ENCODE data around the gene ROR1.

The ROR1 gene

GRCh38 chr1:63732666-63733065 lies 41.2 kb upstream of the ROR1 start:
- ATAC-seq (ENCODE audit: insufficient read depth, low read depth) (no peak), DNase-seq (no peak)
- Histone ChIP-seq H3K4me1 (ENCODE audit: insufficient read depth, low read length) (no peaks in the 10 kb centered on the region), H3K4me2 (ENCODE audit: insufficient read depth, low read length) (no peak overlapping the region), H3K9ac (ENCODE audit: low read depth, low read length) (no peak overlapping the region), H3K9me3 (ENCODE audit: insufficient read depth, low read length, severe bottlenecking) (no peaks in the 10 kb centered on the region), H4K20me1 (ENCODE audit: insufficient read depth, low read length) (no peaks in the 10 kb centered on the region), H3K36me3 (ENCODE audit: insufficient read depth, low read length) (no peaks in the 10 kb centered on the region), H2AFZ (ENCODE audit: low read depth, low read length) (no peak overlapping the region), H3K4me3 (ENCODE audit: low read depth in 1 of 2, low read length in 2 of 2) (no peak overlapping the region), H3K27ac (ENCODE audit: low read length) (no peak overlapping the region), H3K79me2 (ENCODE audit: insufficient read depth, low read length) (no peaks in the 10 kb centered on the region), H3K27me3 (ENCODE audit: insufficient read depth, low read length, poor library complexity) (peaks cover 2% of the 10 kb centered on the region)
- TF ChIP-seq EZH2 (IDR thresholded peaks at IDR 0.05; ENCODE audit: borderline replicate concordance, low read depth, low read length, severe bottlenecking), result no peak
- TF ChIP-seq CTCF (IDR thresholded peaks at IDR 0.05; ENCODE audit: borderline replicate concordance, extremely low read depth, low read length, poor library complexity, severe bottlenecking), result no peak

- H4K20me1 ChIP-seq (ENCODE audit: insufficient read depth, low read length), result no peaks in the 10 kb centered on the region
- H3K9ac ChIP-seq (ENCODE audit: low read depth, low read length), result no peak overlapping the region
- H3K27ac ChIP-seq (ENCODE audit: low read length), result no peak overlapping the region
- no peak for DNase-seq
- no peak overlapping the region for H3K4me3 ChIP-seq (ENCODE audit: low read depth in 1 of 2, low read length in 2 of 2)
- no peaks in the 10 kb centered on the region for H3K79me2 ChIP-seq (ENCODE audit: insufficient read depth, low read length)
- H3K27me3 ChIP-seq (ENCODE audit: insufficient read depth, low read length, poor library complexity), result no peaks in the 10 kb centered on the region
- H2AFZ ChIP-seq (ENCODE audit: low read depth, low read length), result no peak overlapping the region
- no peaks in the 10 kb centered on the region for H3K36me3 ChIP-seq (ENCODE audit: insufficient read depth, low read length)
- H3K4me1 ChIP-seq (ENCODE audit: insufficient read depth, low read length), result no peaks in the 10 kb centered on the region
- no peak overlapping the region for H3K4me2 ChIP-seq (ENCODE audit: insufficient read depth, low read length)
- no peaks in the 10 kb centered on the region for H3K9me3 ChIP-seq (ENCODE audit: insufficient read depth, low read length, severe bottlenecking)
- no peak for ATAC-seq (ENCODE audit: insufficient read depth, low read depth)
- no peak for TF ChIP-seq CTCF (IDR thresholded peaks at IDR 0.05; ENCODE audit: borderline replicate concordance, extremely low read depth, low read length, poor library complexity, severe bottlenecking)
- no peak for TF ChIP-seq EZH2 (IDR thresholded peaks at IDR 0.05; ENCODE audit: borderline replicate concordance, low read depth, low read length, severe bottlenecking)
These were observed 35.0 kb upstream of the ROR1 start for GRCh38 chr1:63738772-63739171.

GRCh38 chr1:63739452-63739851 lies 34.4 kb upstream of the ROR1 start:
- H3K27me3 ChIP-seq (ENCODE audit: insufficient read depth, low read length, poor library complexity), result no peaks in the 10 kb centered on the region
- no peak for DNase-seq
- no peak overlapping the region for H3K4me2 ChIP-seq (ENCODE audit: insufficient read depth, low read length)
- no peak overlapping the region for H3K27ac ChIP-seq (ENCODE audit: low read length)
- ATAC-seq (ENCODE audit: insufficient read depth, low read depth), result no peak
- no peaks in the 10 kb centered on the region for H3K4me1 ChIP-seq (ENCODE audit: insufficient read depth, low read length)
- no peaks in the 10 kb centered on the region for H4K20me1 ChIP-seq (ENCODE audit: insufficient read depth, low read length)
- H3K4me3 ChIP-seq (ENCODE audit: low read depth in 1 of 2, low read length in 2 of 2), result no peak overlapping the region
- no peaks in the 10 kb centered on the region for H3K9me3 ChIP-seq (ENCODE audit: insufficient read depth, low read length, severe bottlenecking)
- H2AFZ ChIP-seq (ENCODE audit: low read depth, low read length), result no peak overlapping the region
- TF ChIP-seq CTCF (IDR thresholded peaks at IDR 0.05; ENCODE audit: borderline replicate concordance, extremely low read depth, low read length, poor library complexity, severe bottlenecking) (no peak), EZH2 (IDR thresholded peaks at IDR 0.05; ENCODE audit: borderline replicate concordance, low read depth, low read length, severe bottlenecking) (no peak)
- H3K79me2 ChIP-seq (ENCODE audit: insufficient read depth, low read length), result no peaks in the 10 kb centered on the region
- H3K9ac ChIP-seq (ENCODE audit: low read depth, low read length), result no peak overlapping the region
- no peaks in the 10 kb centered on the region for H3K36me3 ChIP-seq (ENCODE audit: insufficient read depth, low read length)

GRCh38 chr1:63740432-63740831 lies 33.4 kb upstream of the ROR1 start:
- Histone ChIP-seq H3K36me3 (ENCODE audit: insufficient read depth, low read length) (no peaks in the 10 kb centered on the region), H3K4me1 (ENCODE audit: insufficient read depth, low read length) (no peaks in the 10 kb centered on the region), H3K27ac (ENCODE audit: low read length) (no peak overlapping the region), H3K9me3 (ENCODE audit: insufficient read depth, low read length, severe bottlenecking) (no peaks in the 10 kb centered on the region), H3K27me3 (ENCODE audit: insufficient read depth, low read length, poor library complexity) (no peaks in the 10 kb centered on the region), H3K4me2 (ENCODE audit: insufficient read depth, low read length) (no peak overlapping the region), H3K4me3 (ENCODE audit: low read depth in 1 of 2, low read length in 2 of 2) (no peak overlapping the region), H3K9ac (ENCODE audit: low read depth, low read length) (no peak overlapping the region), H4K20me1 (ENCODE audit: insufficient read depth, low read length) (no peaks in the 10 kb centered on the region), H2AFZ (ENCODE audit: low read depth, low read length) (no peak overlapping the region), H3K79me2 (ENCODE audit: insufficient read depth, low read length) (no peaks in the 10 kb centered on the region)
- ATAC-seq (ENCODE audit: insufficient read depth, low read depth), result no peak
- TF ChIP-seq CTCF (IDR thresholded peaks at IDR 0.05; ENCODE audit: borderline replicate concordance, extremely low read depth, low read length, poor library complexity, severe bottlenecking), result no peak
- DNase-seq, result no peak
